Activated CD4-positive, alpha-beta T cell treated with anti-CD3 and anti-CD28 coated beads, Interleukin-2, amount 10 ng/mL, durations not matched to agents 24 days and 14 days (primary cell): Measurements from ENCODE around the gene ZSCAN12. TPM values are rescaled to one million over a fixed set of nuclear protein-coding genes. Genes with fewer than 3 reads are reported as not detected.
"Not testable (repeated sequence)": the region's sequence is repeated elsewhere in the genome, so short reads cannot be mapped to it uniquely, and the experiment has no call there.

ENCODE experiments used
- DNase-seq: peaks from one replicate; pipeline ENCODE4 v3.0.0; 2022
- H3K27ac Mint-ChIP-seq: one replicate; pipeline ENCODE4 v1.8.0; 2022; ENCODE audit warnings: mild to moderate bottlenecking, mixed read lengths
- H3K27me3 Mint-ChIP-seq: one replicate; pipeline ENCODE4 v1.8.0; 2022; ENCODE audit warnings: mixed read lengths
- H3K36me3 Mint-ChIP-seq: one replicate; pipeline ENCODE4 v1.8.0; 2022; ENCODE audit warnings: low read depth, mild to moderate bottlenecking, mixed read lengths
- H3K4me1 Mint-ChIP-seq: one replicate; pipeline ENCODE4 v1.8.0; 2021; ENCODE audit warnings: mixed read lengths
- H3K4me3 Mint-ChIP-seq: one replicate; pipeline ENCODE4 v1.8.0; 2022; ENCODE audit warnings: mild to moderate bottlenecking, moderate library complexity, mixed read lengths
- H3K9me3 Mint-ChIP-seq: one replicate; pipeline ENCODE4 v1.8.0; 2021; ENCODE audit warnings: mixed read lengths
- intact Hi-C: fragments of 100-400 bp; cut with micrococcal nuclease; formaldehyde crosslinking; loops from one replicate; pipeline ENCODE4 v1.15.1; 2023
- total RNA-seq: library from RNA; stranded (reverse); gene quantifications from 2 replicates; pipeline ENCODE4 v1.2.3, GENCODE V29; 2022

ZSCAN12 gene
- total RNA-seq, 1 donor from 2014 or later, result 5.8 TPM

DNA sequence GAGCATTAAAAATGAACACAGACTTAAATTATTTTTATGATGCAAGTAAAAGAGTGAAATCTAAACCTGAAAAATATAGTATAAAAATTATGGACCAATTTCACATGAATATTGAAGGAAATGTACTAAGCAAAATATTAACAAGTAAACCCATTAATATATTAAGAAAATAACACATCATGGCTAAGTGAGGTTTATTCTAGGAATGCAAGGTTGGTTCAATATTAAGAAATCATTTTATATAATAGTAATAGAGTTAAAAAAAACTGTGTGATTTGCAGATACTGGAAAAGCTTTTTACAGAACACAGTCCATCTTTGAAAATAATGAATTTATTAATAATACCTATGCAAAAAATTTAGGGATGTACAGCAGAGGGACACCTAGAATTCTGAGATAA, 20.9 kb downstream of the ZSCAN12 start:
- Mint-ChIP-seq H3K36me3 (peaks cover 66% of the 10 kb centered on the region), H3K4me1 (peaks cover 11% of the 10 kb centered on the region), H3K4me3 (no peak overlapping the region), H3K9me3 (peaks cover 10% of the 10 kb centered on the region), H3K27ac (no peak overlapping the region), H3K27me3 (no peaks in the 10 kb centered on the region)
- intact Hi-C loops, result no loop called here
- DNase-seq, result no peak

DNA sequence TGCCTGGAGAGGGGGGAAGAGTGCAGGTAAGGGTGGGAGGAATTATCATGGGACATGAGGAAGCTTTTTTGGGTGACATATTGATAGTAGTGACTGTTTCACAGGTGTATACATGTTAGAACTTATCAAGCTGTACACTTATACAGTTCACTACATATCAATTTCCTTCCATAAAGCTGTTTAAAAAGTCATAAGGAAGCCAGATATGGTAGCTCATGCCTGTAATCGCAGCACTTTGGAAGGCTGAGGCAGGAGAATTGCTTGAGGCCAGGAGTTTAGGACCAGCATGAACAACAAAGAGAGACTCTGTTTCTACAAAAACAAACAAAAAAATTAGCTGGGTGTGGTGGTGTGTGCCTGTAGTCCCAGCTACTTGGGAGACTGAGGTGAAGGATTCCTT, 21.7 kb downstream of the ZSCAN12 start:
- H3K36me3 Mint-ChIP-seq, result peaks cover 60% of the 10 kb centered on the region
- H3K4me1 Mint-ChIP-seq, result peaks cover 5% of the 10 kb centered on the region
- no peaks in the 10 kb centered on the region for H3K27me3 Mint-ChIP-seq
- no peak overlapping the region for H3K4me3 Mint-ChIP-seq
- intact Hi-C loops, result no loop called here
- peaks cover 10% of the 10 kb centered on the region for H3K9me3 Mint-ChIP-seq
- no peak for DNase-seq
- H3K27ac Mint-ChIP-seq, result no peak overlapping the region

DNA sequence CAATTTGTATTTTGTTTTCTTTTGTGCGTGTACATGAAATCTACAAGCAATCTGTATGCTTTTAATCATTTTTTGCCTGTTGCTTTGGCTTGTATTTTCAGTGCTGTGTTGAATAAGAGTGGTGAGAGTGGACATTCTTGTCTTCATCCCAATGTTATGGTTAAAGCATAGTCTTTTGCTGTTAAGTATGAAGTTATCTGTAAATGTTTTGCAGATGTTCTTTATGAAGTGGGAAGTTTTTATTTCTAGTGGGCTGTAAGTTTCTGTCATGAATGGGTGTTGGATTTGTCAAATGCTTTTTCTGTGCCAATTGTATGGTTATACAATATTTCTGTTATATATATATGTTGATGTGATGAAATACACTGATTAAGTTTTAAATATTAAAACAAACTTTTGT, 25.6 kb downstream of the ZSCAN12 start:
- no peak overlapping the region for H3K27ac Mint-ChIP-seq
- H3K4me3 Mint-ChIP-seq, result no peak overlapping the region
- intact Hi-C loops, result no loop called here
- H3K9me3 Mint-ChIP-seq, result no peaks in the 10 kb centered on the region
- H3K27me3 Mint-ChIP-seq, result no peaks in the 10 kb centered on the region
- no peak for DNase-seq
- no peaks in the 10 kb centered on the region for H3K4me1 Mint-ChIP-seq
- H3K36me3 Mint-ChIP-seq, result peaks cover 23% of the 10 kb centered on the region

DNA sequence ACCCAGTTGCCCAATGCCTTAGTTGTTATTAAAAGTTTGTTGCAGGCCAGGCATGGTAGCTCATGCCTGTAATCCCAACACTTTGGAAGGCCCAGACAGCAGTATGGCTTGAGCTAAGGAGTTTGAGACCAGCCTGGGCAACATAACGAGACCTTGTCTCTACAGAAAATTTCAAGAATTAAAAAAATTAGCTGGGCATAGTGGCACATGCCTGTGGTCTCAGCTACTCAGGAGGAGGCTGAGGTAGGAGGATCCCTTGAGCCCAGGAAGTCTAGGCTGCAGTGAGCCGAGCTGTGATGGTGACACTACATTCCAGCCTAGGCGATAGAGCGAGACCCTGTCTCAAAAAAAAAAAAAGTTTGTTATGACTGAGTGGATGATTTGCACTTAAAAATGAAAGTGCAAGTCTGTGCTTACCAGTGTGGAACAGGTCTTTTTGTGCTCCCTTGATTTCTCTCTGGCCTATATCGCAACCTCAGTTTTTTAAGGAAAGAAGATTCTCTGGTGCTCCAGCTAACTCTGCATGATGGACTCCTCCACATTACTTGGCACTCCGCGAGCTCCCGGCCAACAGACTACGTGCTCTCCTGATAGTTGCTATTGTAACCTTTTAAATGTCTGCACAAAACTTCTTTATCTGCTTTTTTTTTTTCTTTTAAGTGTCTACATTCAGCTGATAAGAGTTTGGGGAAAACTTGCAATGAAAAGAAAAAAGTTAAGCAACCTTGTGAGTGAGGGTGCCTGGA, 27.7 kb downstream of the ZSCAN12 start:
- Mint-ChIP-seq H3K9me3 (no peaks in the 10 kb centered on the region), H3K27me3 (no peaks in the 10 kb centered on the region), H3K27ac (no peak overlapping the region), H3K4me3 (no peak overlapping the region), H3K36me3 (peaks cover 13% of the 10 kb centered on the region), H3K4me1 (no peaks in the 10 kb centered on the region)
- DNase-seq, result no peak
- intact Hi-C loops, result no loop called here

DNA sequence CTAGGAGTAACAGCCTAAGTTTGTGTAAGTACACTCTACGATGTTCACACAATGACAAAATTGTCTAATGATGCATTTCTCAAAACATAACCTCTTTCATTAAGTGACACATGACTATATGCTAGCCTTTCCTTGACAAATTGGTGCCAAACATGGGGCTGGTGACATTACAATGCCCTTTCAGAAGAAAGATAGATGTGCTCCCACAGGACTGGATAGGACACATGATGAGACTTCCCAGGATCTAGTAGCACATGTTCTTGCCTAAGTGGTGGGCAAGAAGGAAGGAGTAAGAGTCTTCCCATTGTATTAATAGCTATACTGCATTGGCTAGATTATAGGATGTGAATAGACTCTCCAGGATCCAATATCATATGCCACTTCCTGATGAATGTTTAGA, 28.3 kb downstream of the ZSCAN12 start:
- Mint-ChIP-seq H3K4me1 (no peaks in the 10 kb centered on the region), H3K27me3 (no peaks in the 10 kb centered on the region), H3K9me3 (no peaks in the 10 kb centered on the region), H3K36me3 (peaks cover 13% of the 10 kb centered on the region), H3K4me3 (no peak overlapping the region), H3K27ac (no peak overlapping the region)
- intact Hi-C loops, result no loop called here
- no peak for DNase-seq

DNA sequence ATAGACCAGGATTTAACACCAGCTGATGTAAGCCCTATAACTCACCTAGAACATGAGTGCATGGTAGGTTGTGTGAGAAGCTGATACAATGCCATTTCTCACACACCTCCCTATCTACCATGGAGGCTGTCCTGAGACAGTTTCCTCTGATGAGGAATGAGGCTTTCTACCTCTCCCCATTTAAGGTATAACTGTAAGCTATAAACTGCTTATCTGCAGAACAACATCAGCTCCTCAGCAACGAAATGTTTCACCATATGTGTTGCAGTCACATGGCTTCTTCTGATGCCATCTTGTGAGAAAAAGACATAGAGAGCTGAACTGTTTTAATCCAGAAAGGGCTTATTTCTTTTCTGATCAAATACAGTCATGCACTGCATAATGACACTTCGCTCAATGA, 29.1 kb downstream of the ZSCAN12 start:
- Mint-ChIP-seq H3K36me3 (peaks cover 13% of the 10 kb centered on the region), H3K27ac (no peak overlapping the region), H3K4me1 (no peaks in the 10 kb centered on the region), H3K4me3 (no peak overlapping the region), H3K9me3 (no peaks in the 10 kb centered on the region), H3K27me3 (no peaks in the 10 kb centered on the region)
- DNase-seq, result no peak
- intact Hi-C loops, result no loop called here

DNA sequence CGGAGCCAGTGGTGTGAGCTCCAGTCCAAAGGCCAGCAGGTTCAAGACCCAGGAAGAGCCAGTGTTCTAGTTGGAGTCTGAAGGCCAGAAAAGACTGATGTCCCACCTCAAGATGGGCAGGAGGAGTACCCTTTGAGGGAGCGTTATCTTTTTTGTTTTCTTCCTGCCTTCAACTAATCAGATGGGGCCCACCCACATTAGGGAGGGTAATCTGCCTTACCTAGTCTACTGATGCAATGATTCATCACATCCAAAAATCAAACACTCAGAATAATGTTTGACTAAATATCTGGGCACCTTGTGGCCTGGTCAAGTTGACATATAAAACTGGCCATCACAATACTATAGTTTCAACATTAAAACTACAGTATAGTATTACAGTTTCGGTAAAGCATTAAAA, 30.1 kb downstream of the ZSCAN12 start:
- Mint-ChIP-seq H3K27ac (no peak overlapping the region), H3K36me3 (peaks cover 16% of the 10 kb centered on the region), H3K4me3 (no peak overlapping the region), H3K27me3 (no peaks in the 10 kb centered on the region), H3K4me1 (no peaks in the 10 kb centered on the region), H3K9me3 (no peaks in the 10 kb centered on the region)
- intact Hi-C loops, result no loop called here
- no peak for DNase-seq

DNA sequence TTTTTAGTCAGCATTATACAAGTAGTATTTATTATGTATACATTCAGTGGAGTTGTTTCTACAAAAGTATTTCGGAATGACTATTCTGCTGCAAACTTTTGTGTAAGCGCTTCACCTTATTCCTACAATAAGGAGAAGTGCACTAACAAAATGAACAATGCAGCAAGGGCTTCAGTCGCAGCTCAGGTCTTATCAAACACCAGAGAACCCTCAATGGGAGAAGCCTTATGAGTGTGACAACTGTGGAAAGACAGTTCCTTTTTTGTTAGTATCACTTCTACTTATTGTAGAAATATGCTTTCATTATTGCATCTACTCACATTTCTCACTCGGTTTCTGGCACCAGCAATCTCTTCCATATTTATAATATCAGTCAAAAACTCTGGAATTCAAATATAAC, 31.0 kb downstream of the ZSCAN12 start:
- no peak overlapping the region for H3K27ac Mint-ChIP-seq
- H3K4me1 Mint-ChIP-seq, result no peaks in the 10 kb centered on the region
- no peak for DNase-seq
- no peaks in the 10 kb centered on the region for H3K9me3 Mint-ChIP-seq
- H3K4me3 Mint-ChIP-seq, result no peak overlapping the region
- no peaks in the 10 kb centered on the region for H3K27me3 Mint-ChIP-seq
- intact Hi-C loops, result no loop called here
- peaks cover 20% of the 10 kb centered on the region for H3K36me3 Mint-ChIP-seq

DNA sequence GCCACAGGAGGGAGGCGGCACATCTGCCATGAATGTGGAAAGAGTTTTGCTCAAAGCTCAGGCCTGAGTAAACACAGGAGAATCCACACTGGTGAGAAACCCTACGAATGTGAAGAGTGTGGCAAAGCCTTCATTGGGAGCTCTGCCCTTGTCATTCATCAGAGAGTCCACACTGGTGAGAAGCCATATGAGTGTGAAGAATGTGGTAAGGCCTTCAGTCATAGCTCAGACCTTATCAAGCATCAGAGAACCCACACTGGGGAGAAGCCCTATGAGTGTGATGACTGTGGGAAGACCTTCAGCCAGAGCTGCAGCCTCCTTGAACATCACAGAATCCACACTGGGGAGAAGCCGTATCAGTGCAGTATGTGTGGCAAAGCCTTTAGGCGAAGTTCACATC, 34.0 kb downstream of the ZSCAN12 start:
- DNase-seq, H3K27ac Mint-ChIP-seq, intact Hi-C loops, H3K4me1 Mint-ChIP-seq, H3K9me3 Mint-ChIP-seq, H3K27me3 Mint-ChIP-seq, H3K4me3 Mint-ChIP-seq: not testable (repeated sequence)
- peaks cover 24% of the 10 kb centered on the region for H3K36me3 Mint-ChIP-seq

DNA sequence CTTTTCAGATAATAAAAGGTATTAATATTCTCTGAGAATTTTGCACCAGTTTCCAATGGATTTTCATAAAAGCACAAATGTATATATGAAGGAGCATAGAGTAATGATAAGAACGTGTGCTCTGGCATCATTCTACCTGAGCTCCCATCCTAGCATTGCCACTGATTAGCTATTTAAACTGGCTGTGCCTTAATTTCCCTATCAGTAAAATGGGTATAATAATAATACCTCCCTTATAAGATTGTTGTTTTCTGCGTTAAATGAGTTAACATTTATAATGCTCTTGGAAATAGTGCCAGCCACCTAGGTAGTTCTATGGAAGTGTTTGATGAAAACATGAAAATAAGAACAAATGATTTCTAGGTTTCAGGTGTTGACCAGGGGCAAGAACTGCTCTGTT, 38.6 kb downstream of the ZSCAN12 start:
- DNase-seq, result no peak
- intact Hi-C loops, result no loop called here
- Mint-ChIP-seq H3K4me3 (no peak overlapping the region), H3K27ac (no peak overlapping the region), H3K9me3 (no peaks in the 10 kb centered on the region), H3K36me3 (peaks cover 21% of the 10 kb centered on the region), H3K27me3 (no peaks in the 10 kb centered on the region), H3K4me1 (peaks cover 1% of the 10 kb centered on the region)

DNA sequence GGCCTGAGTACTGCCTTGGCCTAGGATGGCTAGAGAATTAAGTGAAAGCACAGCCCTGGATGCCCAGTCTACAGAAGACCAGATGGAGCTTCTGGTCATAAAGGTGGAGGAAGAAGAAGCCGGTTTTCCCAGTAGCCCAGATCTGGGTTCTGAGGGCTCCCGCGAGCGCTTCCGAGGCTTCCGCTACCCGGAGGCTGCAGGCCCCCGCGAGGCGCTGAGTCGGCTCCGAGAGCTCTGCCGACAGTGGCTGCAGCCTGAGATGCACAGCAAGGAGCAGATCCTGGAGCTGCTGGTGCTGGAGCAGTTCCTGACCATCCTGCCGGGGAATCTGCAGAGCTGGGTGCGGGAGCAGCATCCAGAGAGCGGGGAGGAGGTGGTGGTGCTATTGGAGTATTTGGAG, 40.0 kb downstream of the ZSCAN12 start:
- H3K36me3 Mint-ChIP-seq, H3K4me1 Mint-ChIP-seq, H3K4me3 Mint-ChIP-seq, H3K27me3 Mint-ChIP-seq, H3K27ac Mint-ChIP-seq, H3K9me3 Mint-ChIP-seq, DNase-seq: not testable (repeated sequence)
- intact Hi-C loops, result loop anchor here (10.0 kb wide), 1 partner anchor 455 kb away; no protein-coding TSS in a partner anchor

DNA sequence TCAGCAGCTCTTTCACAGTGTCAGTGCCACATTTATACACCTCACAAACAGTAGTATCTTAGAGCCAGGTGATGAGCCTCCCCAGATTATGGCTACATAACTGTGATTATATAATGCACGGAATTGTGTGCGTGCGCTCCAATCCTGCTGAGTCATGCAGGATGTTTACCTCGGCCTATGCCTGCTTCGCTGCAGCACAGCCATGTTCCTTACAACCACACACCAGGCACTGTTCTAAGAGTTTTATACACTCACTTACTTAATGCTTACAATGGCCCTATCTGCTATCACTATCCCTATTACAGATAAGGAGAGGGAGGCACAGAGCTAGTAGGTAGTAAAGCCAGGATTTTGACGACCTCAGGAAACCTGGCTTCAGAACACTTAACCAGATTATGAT, 42.5 kb downstream of the ZSCAN12 start:
- Mint-ChIP-seq H3K4me3 (no peak overlapping the region), H3K36me3 (peaks cover 4% of the 10 kb centered on the region), H3K27ac (no peak overlapping the region), H3K27me3 (no peaks in the 10 kb centered on the region), H3K9me3 (no peaks in the 10 kb centered on the region), H3K4me1 (peaks cover 10% of the 10 kb centered on the region)
- intact Hi-C loops, result loop anchor here (10.0 kb wide), 1 partner anchor 452 kb away; no protein-coding TSS in a partner anchor
- DNase-seq, result no peak

DNA sequence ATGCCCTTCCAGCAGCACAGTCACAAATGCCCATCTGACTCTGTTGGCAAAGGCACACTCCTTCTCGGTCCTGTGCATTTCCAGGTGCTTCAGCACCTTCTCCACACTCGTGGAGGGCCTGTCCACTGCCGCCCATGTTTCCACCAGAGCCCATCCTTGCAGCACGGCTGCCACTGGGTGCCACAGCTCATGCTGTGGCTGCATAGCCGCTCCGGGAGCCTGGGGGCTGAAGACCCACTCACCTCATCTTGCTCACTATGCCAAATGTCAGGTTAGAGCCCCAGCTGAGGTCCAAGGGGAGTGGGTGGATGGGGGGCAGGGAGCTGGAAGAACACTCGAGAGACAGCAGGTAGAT, 42.9 kb downstream of the ZSCAN12 start:
- DNase-seq, result no peak
- Mint-ChIP-seq H3K36me3 (peaks cover 4% of the 10 kb centered on the region), H3K4me1 (peaks cover 11% of the 10 kb centered on the region), H3K4me3 (no peak overlapping the region), H3K27ac (no peak overlapping the region), H3K27me3 (no peaks in the 10 kb centered on the region), H3K9me3 (no peaks in the 10 kb centered on the region)
- intact Hi-C loops, result loop anchor here (1.0 to 10.0 kb wide), 2 partner anchors 222 to 452 kb away; no protein-coding TSS in a partner anchor

DNA sequence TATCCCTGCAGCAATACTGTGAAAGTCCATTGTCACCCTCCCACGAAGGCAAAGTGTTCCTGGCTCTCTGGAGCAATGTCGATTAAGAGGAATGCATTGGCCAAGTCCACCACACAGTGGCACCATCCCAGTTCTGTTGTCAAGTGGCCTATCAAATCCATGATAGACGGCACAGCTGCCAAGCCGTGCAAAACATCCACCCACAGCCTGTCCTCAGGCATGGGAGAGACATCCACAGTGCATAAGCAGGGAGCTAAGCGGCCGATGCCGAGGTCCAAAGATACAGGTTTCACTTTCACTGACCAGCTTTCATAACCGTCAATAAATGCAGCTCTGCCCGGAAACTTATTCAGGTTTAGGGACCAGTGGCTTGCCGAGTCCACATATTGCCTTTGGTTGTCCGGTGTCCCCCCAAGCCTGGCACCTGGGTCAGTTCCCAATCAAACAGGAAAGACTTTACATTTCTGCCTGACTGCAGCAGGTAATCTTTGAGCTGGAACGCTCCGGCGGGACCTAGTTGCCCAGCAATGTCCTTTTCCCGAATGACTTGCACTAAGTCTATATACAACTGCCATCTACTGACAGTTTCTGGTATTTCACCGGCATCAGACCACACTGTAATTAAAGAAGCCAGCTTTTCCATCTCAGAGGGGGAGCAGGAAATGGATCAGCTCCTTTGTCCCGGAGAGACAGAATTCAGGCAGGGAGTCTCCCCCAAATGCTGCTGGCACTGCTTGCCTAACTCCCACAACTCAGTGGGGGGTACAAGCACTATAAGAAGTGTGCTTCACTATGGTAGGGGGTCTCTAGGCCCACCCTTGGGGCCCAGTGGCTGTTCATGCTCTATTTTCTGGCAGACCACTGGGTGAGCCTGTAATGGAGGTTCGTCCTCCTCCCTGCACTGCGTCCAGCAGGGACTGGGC, 43.5 kb downstream of the ZSCAN12 start:
- H3K27ac Mint-ChIP-seq, result peak overlapping the region; percentile 79
- DNase-seq, result peak; percentile 91
- no peaks in the 10 kb centered on the region for H3K27me3 Mint-ChIP-seq
- no peaks in the 10 kb centered on the region for H3K9me3 Mint-ChIP-seq
- intact Hi-C loops, result loop anchor here (1.0 to 10.0 kb wide), 2 partner anchors 222 to 451 kb away; no protein-coding TSS in a partner anchor
- peaks cover 4% of the 10 kb centered on the region for H3K36me3 Mint-ChIP-seq
- peaks cover 16% of the 10 kb centered on the region for H3K4me1 Mint-ChIP-seq
- H3K4me3 Mint-ChIP-seq, result peak overlapping the region; percentile 93
